Measurements from ENCODE around the gene SEMA6A.

Gene SEMA6A

DNA sequence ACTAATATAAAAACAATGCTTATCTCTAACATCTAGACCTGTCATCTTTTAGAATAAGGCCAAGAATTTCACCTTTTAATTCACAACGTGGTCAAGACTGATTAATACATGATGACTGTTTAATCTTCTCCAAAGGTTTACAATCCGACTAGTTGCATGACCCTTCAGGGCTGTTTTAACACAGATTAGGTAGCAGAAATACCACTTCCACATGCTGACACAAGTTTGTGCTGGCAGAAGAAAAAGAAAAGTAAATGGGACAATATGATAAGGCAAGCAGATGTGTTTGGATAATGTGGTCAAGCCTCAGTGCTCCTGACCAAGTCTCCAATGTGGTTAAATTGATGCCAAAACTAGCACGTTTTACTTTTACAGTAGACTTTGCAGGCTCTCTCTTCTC, 31.1 kb downstream of the SEMA6A start:
- Mint-ChIP-seq H3K9me3 (peaks cover 4% of the 10 kb centered on the region), H3K4me1 (peaks cover 63% of the 10 kb centered on the region), H3K4me3 (no peak overlapping the region), H3K27ac (peak overlapping the region in 1 of 3 experiments; percentile 6), H3K27me3 (ENCODE audit: low read depth) (no peaks in the 10 kb centered on the region), H3K36me3 (ENCODE audit: low read depth) (peaks cover 30% of the 10 kb centered on the region)
- TF ChIP-seq, protein P1, sequence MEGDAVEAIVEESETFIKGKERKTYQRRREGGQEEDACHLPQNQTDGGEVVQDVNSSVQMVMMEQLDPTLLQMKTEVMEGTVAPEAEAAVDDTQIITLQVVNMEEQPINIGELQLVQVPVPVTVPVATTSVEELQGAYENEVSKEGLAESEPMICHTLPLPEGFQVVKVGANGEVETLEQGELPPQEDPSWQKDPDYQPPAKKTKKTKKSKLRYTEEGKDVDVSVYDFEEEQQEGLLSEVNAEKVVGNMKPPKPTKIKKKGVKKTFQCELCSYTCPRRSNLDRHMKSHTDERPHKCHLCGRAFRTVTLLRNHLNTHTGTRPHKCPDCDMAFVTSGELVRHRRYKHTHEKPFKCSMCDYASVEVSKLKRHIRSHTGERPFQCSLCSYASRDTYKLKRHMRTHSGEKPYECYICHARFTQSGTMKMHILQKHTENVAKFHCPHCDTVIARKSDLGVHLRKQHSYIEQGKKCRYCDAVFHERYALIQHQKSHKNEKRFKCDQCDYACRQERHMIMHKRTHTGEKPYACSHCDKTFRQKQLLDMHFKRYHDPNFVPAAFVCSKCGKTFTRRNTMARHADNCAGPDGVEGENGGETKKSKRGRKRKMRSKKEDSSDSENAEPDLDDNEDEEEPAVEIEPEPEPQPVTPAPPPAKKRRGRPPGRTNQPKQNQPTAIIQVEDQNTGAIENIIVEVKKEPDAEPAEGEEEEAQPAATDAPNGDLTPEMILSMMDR (IDR thresholded peaks at IDR 0.05; ENCODE audit: unreplicated experiment in 3 of 3): no peak

DNA sequence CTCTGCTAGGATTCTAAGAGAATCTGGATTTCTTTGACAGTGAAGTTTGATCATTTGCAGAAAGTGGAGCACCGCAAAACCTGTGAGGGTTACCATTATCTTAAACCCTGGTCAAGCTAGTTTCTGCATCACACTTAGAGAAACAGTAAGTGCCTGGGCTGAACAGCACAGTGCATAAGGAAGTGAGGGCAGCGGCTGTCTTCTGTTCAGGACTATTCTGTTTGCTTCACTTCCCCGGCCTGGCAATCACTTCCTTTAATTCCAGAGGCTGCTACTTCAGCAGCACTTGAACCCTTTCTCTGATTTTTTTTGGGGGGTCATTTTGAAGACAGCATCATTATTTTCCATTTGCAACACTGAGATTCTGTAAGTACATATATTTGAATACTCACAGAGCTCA, 32.0 kb downstream of the SEMA6A start:
- peaks cover 4% of the 10 kb centered on the region for H3K9me3 Mint-ChIP-seq
- TF ChIP-seq, protein P1 (IDR thresholded peaks at IDR 0.05; ENCODE audit: unreplicated experiment in 3 of 3): no peak
- H3K4me3 Mint-ChIP-seq: no peak overlapping the region
- peaks cover 21% of the 10 kb centered on the region for H3K36me3 Mint-ChIP-seq (ENCODE audit: low read depth)
- H3K27ac Mint-ChIP-seq: peak overlapping the region in 1 of 3 experiments; percentile 0
- no peaks in the 10 kb centered on the region for H3K27me3 Mint-ChIP-seq (ENCODE audit: low read depth)
- peaks cover 57% of the 10 kb centered on the region for H3K4me1 Mint-ChIP-seq

DNA sequence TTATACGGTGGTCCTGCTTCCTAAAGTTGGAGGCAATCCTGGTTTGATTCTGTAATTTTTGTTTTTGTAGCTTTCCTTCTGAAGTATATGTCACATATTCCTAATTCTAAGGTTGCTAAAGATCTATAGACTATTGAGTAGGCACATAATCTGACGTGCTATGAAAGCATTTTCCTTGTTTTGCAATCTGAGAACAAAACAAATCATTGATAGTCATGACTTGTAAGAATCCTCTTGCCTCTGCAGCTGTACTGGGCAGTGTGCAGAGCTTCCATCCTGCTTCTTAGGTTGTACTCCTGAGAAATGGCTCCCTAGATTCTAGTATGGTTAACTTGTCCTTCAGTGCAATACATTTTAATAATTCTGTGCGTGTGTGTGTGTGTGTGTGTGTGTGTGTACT, 35.4 kb downstream of the SEMA6A start:
- H3K27ac Mint-ChIP-seq: no peak overlapping the region
- H3K4me1 Mint-ChIP-seq: peaks cover 59% of the 10 kb centered on the region
- no peaks in the 10 kb centered on the region for H3K9me3 Mint-ChIP-seq
- no peak overlapping the region for H3K4me3 Mint-ChIP-seq
- no peaks in the 10 kb centered on the region for H3K27me3 Mint-ChIP-seq (ENCODE audit: low read depth)
- peaks cover 3% of the 10 kb centered on the region for H3K36me3 Mint-ChIP-seq (ENCODE audit: low read depth)
- TF ChIP-seq, protein P1 (IDR thresholded peaks at IDR 0.05; ENCODE audit: unreplicated experiment in 3 of 3): no peak

DNA sequence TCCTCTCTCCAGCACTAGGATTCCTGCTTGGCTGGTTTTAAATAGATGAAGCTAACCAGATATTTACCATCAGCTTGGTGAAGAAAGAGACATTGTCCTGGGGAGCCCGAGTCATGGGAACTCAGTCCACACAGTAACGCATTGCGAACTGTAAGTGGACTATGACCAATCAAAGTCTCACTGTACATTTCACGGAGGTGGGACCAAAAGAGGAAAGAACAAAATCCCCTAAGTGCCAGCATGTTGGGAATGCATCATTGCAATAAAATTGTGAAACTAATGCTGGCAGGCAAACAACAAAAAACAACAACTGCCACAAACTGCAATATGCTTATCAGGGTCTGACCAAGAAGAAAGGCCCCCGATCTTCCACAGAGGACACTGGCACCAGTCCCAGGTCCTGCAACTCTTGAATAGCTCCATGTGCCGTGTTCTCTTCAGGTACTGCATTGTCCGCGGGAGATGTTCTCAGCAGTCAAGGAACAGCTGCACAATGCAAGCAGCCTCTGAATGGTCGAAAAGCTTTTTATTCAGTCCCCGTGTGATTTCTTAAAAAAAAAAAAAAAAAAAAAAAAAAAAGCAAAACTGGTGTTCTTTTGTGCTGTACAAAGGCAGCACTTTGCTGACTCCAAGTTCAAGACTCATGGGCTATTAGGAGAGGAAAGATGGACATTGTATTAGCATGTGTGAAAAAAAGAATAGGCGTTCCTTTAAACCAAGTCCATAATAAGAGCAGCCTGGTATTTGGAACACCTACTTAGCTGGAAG, 38.1 kb downstream of the SEMA6A start:
- no peaks in the 10 kb centered on the region for H3K36me3 Mint-ChIP-seq (ENCODE audit: low read depth)
- H3K4me1 Mint-ChIP-seq: peaks cover 37% of the 10 kb centered on the region
- no peaks in the 10 kb centered on the region for H3K9me3 Mint-ChIP-seq
- TF ChIP-seq, protein P1 (IDR thresholded peaks at IDR 0.05; ENCODE audit: unreplicated experiment in 3 of 3): no peak
- H3K27ac Mint-ChIP-seq: peak overlapping the region; percentile 35 to 60 (median 53)
- no peaks in the 10 kb centered on the region for H3K27me3 Mint-ChIP-seq (ENCODE audit: low read depth)
- H3K4me3 Mint-ChIP-seq: peak overlapping the region in 1 of 3 experiments; percentile 5

DNA sequence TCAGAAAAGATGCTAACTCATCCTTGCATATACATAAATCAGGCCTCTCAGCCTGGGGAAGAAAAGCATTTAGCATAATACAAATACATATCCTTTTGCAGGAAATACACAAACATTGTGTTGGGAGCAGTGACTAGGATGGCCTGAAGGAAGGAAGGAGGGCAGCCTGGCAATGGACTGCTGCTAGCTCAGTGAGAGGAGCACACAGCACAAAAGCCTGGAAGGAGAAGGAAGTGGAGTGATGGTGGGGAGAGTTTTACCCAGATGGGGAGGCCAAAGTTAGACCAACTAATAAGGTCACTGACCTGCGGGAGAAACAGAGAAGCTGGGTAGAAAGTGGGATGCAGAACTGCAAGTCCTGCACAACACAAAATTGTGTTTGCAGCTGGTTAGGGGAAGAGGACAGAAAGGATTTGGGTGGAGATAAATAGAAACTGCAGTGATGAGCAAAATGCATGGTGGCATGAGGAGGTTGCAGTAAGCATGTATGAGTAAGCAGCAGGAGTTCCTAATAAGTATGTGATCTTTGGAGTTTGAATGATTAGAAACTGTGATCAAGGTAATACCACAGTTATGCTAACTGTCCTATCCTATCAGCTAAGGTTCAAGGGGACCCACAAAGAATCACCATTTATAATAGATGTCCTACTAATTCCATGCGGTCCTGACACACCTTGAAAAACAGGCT, 39.5 kb downstream of the SEMA6A start:
- TF ChIP-seq, protein P1 (IDR thresholded peaks at IDR 0.05; ENCODE audit: unreplicated experiment in 3 of 3): no peak
- Mint-ChIP-seq H3K4me1 (peaks cover 33% of the 10 kb centered on the region), H3K4me3 (no peak overlapping the region), H3K9me3 (no peaks in the 10 kb centered on the region), H3K36me3 (ENCODE audit: low read depth) (no peaks in the 10 kb centered on the region), H3K27ac (no peak overlapping the region), H3K27me3 (ENCODE audit: low read depth) (no peaks in the 10 kb centered on the region)
